ENCODE data around the gene AFAP1. TPM values are rescaled to one million over a fixed set of nuclear protein-coding genes. Genes with fewer than 3 reads are reported as not detected.

The AFAP1 gene
- total RNA-seq, 1 experiment from 2014 or later: 23.6 TPM

DNA sequence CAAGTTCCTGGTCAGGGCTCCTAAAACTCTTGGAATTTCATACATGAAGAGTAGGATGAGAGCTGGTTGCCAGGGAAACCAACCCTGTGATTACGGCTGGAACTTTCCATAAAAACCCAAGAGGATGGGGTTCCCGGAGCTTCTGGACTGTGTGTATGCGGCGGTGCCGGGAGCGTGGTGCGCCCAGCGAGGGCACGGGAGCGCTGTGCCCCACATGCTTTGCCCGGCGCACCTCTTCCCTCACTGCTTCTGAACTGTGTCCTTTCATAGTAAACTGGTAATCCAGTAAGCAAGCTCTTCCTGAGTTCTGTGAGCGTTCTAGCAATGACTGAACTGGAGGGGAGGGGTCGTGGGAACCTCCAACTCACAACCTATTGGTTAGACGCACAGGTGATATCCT lies 152.6 kb downstream of the AFAP1 start:
- Mint-ChIP-seq H3K27me3 (ENCODE audit: low read depth) (no peaks in the 10 kb centered on the region; the same call in 1 of the 2 replicates), H3K36me3 (peaks cover 7% of the 10 kb centered on the region; the same call in 1 of the 2 replicates), H3K4me3 (no peak overlapping the region), H3K4me1 (no peaks in the 10 kb centered on the region), H3K27ac (peak overlapping the region; percentile 63; the same call in 1 of the 2 replicates), H3K9me3 (no peaks in the 10 kb centered on the region)
- DNase-seq (ENCODE audit: low spot score) (no peak), ATAC-seq (no peak)
- POLR2A ChIA-PET: no interaction called here
- TF ChIP-seq ATF2 (CRISPR knock-in tag; IDR thresholded peaks at IDR 0.05; ENCODE audit: borderline replicate concordance, low read depth) (no peak), ATF3 (CRISPR knock-in tag; conservative IDR thresholded peaks at IDR 0.05) (no peak), IRF1 (CRISPR knock-in tag; IDR thresholded peaks at IDR 0.05) (no peak), ETV6 (CRISPR knock-in tag; IDR thresholded peaks at IDR 0.05) (no peak)
- TF ChIP-seq, protein P1, sequence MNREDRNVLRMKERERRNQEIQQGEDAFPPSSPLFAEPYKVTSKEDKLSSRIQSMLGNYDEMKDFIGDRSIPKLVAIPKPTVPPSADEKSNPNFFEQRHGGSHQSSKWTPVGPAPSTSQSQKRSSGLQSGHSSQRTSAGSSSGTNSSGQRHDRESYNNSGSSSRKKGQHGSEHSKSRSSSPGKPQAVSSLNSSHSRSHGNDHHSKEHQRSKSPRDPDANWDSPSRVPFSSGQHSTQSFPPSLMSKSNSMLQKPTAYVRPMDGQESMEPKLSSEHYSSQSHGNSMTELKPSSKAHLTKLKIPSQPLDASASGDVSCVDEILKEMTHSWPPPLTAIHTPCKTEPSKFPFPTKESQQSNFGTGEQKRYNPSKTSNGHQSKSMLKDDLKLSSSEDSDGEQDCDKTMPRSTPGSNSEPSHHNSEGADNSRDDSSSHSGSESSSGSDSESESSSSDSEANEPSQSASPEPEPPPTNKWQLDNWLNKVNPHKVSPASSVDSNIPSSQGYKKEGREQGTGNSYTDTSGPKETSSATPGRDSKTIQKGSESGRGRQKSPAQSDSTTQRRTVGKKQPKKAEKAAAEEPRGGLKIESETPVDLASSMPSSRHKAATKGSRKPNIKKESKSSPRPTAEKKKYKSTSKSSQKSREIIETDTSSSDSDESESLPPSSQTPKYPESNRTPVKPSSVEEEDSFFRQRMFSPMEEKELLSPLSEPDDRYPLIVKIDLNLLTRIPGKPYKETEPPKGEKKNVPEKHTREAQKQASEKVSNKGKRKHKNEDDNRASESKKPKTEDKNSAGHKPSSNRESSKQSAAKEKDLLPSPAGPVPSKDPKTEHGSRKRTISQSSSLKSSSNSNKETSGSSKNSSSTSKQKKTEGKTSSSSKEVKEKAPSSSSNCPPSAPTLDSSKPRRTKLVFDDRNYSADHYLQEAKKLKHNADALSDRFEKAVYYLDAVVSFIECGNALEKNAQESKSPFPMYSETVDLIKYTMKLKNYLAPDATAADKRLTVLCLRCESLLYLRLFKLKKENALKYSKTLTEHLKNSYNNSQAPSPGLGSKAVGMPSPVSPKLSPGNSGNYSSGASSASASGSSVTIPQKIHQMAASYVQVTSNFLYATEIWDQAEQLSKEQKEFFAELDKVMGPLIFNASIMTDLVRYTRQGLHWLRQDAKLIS (CRISPR knock-in tag; IDR thresholded peaks at IDR 0.05; ENCODE audit: borderline replicate concordance): no peak
- TF ChIP-seq, protein P2, sequence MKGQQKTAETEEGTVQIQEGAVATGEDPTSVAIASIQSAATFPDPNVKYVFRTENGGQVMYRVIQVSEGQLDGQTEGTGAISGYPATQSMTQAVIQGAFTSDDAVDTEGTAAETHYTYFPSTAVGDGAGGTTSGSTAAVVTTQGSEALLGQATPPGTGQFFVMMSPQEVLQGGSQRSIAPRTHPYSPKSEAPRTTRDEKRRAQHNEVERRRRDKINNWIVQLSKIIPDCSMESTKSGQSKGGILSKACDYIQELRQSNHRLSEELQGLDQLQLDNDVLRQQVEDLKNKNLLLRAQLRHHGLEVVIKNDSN (CRISPR knock-in tag; IDR thresholded peaks at IDR 0.05): no peak
- TF ChIP-seq, protein P3, sequence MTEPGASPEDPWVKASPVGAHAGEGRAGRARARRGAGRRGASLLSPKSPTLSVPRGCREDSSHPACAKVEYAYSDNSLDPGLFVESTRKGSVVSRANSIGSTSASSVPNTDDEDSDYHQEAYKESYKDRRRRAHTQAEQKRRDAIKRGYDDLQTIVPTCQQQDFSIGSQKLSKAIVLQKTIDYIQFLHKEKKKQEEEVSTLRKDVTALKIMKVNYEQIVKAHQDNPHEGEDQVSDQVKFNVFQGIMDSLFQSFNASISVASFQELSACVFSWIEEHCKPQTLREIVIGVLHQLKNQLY (CRISPR knock-in tag; IDR thresholded peaks at IDR 0.05): no peak
- CTCF ChIA-PET: interaction anchor here (2.0 kb wide), 1 partner anchor 15 kb away, joined by 6 read pairs; no protein-coding TSS in a partner anchor

DNA sequence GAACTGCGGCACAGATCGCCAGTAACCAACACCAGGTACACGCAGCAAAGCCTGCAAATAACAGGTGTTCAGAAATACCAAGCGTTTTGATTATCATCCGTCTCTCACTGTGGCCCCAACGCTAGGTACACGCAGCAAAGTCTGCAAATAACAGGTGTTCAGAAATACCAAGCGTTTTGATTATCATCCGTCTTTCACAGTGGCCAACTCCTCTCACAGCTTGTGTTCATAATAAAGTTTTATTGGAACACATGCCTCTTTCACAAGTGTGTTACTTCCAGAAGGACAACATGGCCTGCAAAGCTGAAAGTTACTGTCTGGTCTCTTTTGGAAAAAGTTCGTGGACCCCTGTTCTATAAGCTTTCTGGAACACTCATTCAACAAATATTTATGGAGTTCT lies 153.1 kb downstream of the AFAP1 start:
- ChIA-PET CTCF (interaction anchor here (2.0 kb wide), 1 partner anchor 16 kb away, joined by 6 read pairs; no protein-coding TSS in a partner anchor), POLR2A (no interaction called here)
- H3K4me1 Mint-ChIP-seq: no peaks in the 10 kb centered on the region
- DNase-seq (ENCODE audit: low spot score) (no peak), ATAC-seq (no peak)
- H3K36me3 Mint-ChIP-seq: peaks cover 3% of the 10 kb centered on the region; the same call in 1 of the 2 replicates
- TF ChIP-seq CREM (CRISPR knock-in tag; IDR thresholded peaks at IDR 0.05) (no peak), ZSCAN18 (CRISPR knock-in tag; IDR thresholded peaks at IDR 0.05) (no peak)
- TF ChIP-seq, protein P2 (CRISPR knock-in tag; IDR thresholded peaks at IDR 0.05): no peak
- H3K4me3 Mint-ChIP-seq: no peak overlapping the region
- H3K27me3 Mint-ChIP-seq (ENCODE audit: low read depth): no peaks in the 10 kb centered on the region; the same call in 1 of the 2 replicates
- no peaks in the 10 kb centered on the region for H3K9me3 Mint-ChIP-seq
- H3K27ac Mint-ChIP-seq: no peak overlapping the region

GRCh38 chr4:7786040-7786439 lies 153.6 kb downstream of the AFAP1 start:
- ATAC-seq (no peak), DNase-seq (ENCODE audit: low spot score) (no peak)
- Mint-ChIP-seq H3K9me3 (no peaks in the 10 kb centered on the region), H3K27ac (no peak overlapping the region), H3K27me3 (ENCODE audit: low read depth) (no peaks in the 10 kb centered on the region; the same call in 1 of the 2 replicates), H3K36me3 (peaks cover 8% of the 10 kb centered on the region), H3K4me3 (no peak overlapping the region), H3K4me1 (no peaks in the 10 kb centered on the region)
- ChIA-PET POLR2A (no interaction called here), CTCF (interaction anchor here (2.0 kb wide), 1 partner anchor 16 kb away, joined by 6 read pairs; no protein-coding TSS in a partner anchor)
- TF ChIP-seq MXD4 (CRISPR knock-in tag; IDR thresholded peaks at IDR 0.05; ENCODE audit: borderline replicate concordance): no peak
- TF ChIP-seq, protein P4, sequence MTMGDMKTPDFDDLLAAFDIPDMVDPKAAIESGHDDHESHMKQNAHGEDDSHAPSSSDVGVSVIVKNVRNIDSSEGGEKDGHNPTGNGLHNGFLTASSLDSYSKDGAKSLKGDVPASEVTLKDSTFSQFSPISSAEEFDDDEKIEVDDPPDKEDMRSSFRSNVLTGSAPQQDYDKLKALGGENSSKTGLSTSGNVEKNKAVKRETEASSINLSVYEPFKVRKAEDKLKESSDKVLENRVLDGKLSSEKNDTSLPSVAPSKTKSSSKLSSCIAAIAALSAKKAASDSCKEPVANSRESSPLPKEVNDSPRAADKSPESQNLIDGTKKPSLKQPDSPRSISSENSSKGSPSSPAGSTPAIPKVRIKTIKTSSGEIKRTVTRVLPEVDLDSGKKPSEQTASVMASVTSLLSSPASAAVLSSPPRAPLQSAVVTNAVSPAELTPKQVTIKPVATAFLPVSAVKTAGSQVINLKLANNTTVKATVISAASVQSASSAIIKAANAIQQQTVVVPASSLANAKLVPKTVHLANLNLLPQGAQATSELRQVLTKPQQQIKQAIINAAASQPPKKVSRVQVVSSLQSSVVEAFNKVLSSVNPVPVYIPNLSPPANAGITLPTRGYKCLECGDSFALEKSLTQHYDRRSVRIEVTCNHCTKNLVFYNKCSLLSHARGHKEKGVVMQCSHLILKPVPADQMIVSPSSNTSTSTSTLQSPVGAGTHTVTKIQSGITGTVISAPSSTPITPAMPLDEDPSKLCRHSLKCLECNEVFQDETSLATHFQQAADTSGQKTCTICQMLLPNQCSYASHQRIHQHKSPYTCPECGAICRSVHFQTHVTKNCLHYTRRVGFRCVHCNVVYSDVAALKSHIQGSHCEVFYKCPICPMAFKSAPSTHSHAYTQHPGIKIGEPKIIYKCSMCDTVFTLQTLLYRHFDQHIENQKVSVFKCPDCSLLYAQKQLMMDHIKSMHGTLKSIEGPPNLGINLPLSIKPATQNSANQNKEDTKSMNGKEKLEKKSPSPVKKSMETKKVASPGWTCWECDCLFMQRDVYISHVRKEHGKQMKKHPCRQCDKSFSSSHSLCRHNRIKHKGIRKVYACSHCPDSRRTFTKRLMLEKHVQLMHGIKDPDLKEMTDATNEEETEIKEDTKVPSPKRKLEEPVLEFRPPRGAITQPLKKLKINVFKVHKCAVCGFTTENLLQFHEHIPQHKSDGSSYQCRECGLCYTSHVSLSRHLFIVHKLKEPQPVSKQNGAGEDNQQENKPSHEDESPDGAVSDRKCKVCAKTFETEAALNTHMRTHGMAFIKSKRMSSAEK (CRISPR knock-in tag; IDR thresholded peaks at IDR 0.05; ENCODE audit: borderline replicate concordance): no peak
- no peak for TF ChIP-seq TEAD4 (CRISPR knock-in tag; IDR thresholded peaks at IDR 0.05)
- TF ChIP-seq IRF1 (CRISPR knock-in tag; IDR thresholded peaks at IDR 0.05): no peak
- no peak for TF ChIP-seq ZNF232 (CRISPR knock-in tag; IDR thresholded peaks at IDR 0.05)
